Prostate gland (tissue), 2 donors: ENCODE measurements around the gene LTBP2. TPM values are rescaled to one million over a fixed set of nuclear protein-coding genes. Genes with fewer than 3 reads are reported as not detected.

Source experiments
- DNase-seq: peaks from one replicate; pipeline ENCODE4 v3.0.0-alpha.2; 2019; ENCODE audit warnings: low spot score
- H3K27ac ChIP-seq, 2 donors: fragments of 200-600 bp; sonication (generic); 2 replicates each; pipeline ENCODE4 v1.5.1; 2017 to 2019
- H3K27me3 ChIP-seq: fragments of 200-600 bp; sonication (generic); replicated peaks from 2 replicates; pipeline ENCODE4 v1.5.1; 2019; ENCODE audit not compliant: insufficient read depth
- H3K36me3 ChIP-seq, 2 donors: fragments of 200-600 bp; sonication (generic); 1 replicate in 1 of 2; 2 replicates in 1 of 2; pipeline versions ENCODE4 v1.5.1 to v1.8.1; 2017 to 2019
- H3K4me1 ChIP-seq: fragments of 200-600 bp; sonication (generic); replicated peaks from 2 replicates; pipeline ENCODE4 v1.5.1; 2019
- H3K4me3 ChIP-seq, 2 donors: fragments of 200-600 bp; sonication (generic); 2 replicates each; pipeline ENCODE4 v1.5.1; 2017 to 2019
- H3K9me3 ChIP-seq: fragments of 200-600 bp; sonication (generic); 2 replicates; pipeline ENCODE4 v1.5.1; 2017
- POLR2A ChIP-seq: fragments of 450-650 bp; IDR thresholded peaks from one replicate; pipeline ENCODE4 v1.6.1; 2016; ENCODE audit warnings: antibody characterized with exemption, mild to moderate bottlenecking
- POLR2AphosphoS5 ChIP-seq: sonication (generic); formaldehyde crosslinking; IDR thresholded peaks from one replicate; pipeline ENCODE4 v1.6.1; 2017; ENCODE audit warnings: antibody characterized with exemption
- WGBS: methylation state at CpG from one replicate; pipeline ENCODE4 v1.1.5; 2018; 5-methylcytosine and 5-hydroxymethylcytosine counted together
- intact Hi-C: fragments of 100-400 bp; cut with DNase I; formaldehyde crosslinking; loops from one replicate; pipeline ENCODE4 v1.14.2; 2022
- total RNA-seq, 2 donors: library from RNA; depleted of rRNA; stranded (reverse); fragments of >200 nt; gene quantifications; one replicate each; pipeline ENCODE4 v1.1.0, GENCODE V29; 2016
- TF ChIP-seq, protein P1 (sequence below), 4 experiments: fragments of 200-600 bp in 2 of 4; fragments of 450-650 bp in 2 of 4; sonication (generic) in 2 of 4; IDR thresholded peaks; 1 replicate in 3 of 4; 2 replicates in 1 of 4; pipeline ENCODE4 v1.5.1; 2016 to 2019; ENCODE audit warnings: antibody characterized with exemption in 4 of 4, mild to moderate bottlenecking in 2 of 4, moderate library complexity in 2 of 4

Gene LTBP2
- total RNA-seq, 2 donors from 2014 or later: 47.0 to 90.7 TPM

DNA sequence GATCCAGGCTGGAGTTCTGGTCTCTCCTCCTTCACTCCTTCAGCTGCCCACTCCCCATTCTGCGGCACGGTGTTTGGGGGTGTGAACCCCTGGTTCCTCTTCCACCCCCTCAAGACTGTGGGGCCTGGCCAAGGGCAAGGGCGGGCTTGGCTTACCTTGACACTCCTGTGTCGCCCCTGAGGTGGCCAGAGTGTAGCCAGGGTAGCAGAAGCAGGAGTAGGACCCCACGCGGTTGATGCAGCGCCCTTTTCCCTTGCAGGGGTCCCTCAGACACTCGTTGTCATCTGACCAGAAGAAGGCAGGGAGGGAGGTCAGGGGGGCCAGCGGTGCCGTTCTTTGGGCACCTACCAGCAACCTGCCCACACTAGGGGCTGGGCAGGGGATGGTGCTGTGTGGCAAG is 90.3 kb downstream of the LTBP2 start:
- no peak for TF ChIP-seq POLR2A
- TF ChIP-seq, protein P1, sequence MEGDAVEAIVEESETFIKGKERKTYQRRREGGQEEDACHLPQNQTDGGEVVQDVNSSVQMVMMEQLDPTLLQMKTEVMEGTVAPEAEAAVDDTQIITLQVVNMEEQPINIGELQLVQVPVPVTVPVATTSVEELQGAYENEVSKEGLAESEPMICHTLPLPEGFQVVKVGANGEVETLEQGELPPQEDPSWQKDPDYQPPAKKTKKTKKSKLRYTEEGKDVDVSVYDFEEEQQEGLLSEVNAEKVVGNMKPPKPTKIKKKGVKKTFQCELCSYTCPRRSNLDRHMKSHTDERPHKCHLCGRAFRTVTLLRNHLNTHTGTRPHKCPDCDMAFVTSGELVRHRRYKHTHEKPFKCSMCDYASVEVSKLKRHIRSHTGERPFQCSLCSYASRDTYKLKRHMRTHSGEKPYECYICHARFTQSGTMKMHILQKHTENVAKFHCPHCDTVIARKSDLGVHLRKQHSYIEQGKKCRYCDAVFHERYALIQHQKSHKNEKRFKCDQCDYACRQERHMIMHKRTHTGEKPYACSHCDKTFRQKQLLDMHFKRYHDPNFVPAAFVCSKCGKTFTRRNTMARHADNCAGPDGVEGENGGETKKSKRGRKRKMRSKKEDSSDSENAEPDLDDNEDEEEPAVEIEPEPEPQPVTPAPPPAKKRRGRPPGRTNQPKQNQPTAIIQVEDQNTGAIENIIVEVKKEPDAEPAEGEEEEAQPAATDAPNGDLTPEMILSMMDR (IDR thresholded peaks at IDR 0.05): no peak
- TF ChIP-seq POLR2AphosphoS5: no peak
- no peak for DNase-seq
- no peak overlapping the region for H3K27ac ChIP-seq
- peaks cover 0 to 7% of the 10 kb centered on the region in 2 donors for H3K36me3 ChIP-seq
- no peaks in the 10 kb centered on the region for H3K4me1 ChIP-seq
- 92% methylated on average over 10 of the region's 10 CpGs for WGBS
- intact Hi-C loops: no loop called here
- H3K4me3 ChIP-seq: no peak overlapping the region
- H3K9me3 ChIP-seq: no peaks in the 10 kb centered on the region
- no peaks in the 10 kb centered on the region for H3K27me3 ChIP-seq

DNA sequence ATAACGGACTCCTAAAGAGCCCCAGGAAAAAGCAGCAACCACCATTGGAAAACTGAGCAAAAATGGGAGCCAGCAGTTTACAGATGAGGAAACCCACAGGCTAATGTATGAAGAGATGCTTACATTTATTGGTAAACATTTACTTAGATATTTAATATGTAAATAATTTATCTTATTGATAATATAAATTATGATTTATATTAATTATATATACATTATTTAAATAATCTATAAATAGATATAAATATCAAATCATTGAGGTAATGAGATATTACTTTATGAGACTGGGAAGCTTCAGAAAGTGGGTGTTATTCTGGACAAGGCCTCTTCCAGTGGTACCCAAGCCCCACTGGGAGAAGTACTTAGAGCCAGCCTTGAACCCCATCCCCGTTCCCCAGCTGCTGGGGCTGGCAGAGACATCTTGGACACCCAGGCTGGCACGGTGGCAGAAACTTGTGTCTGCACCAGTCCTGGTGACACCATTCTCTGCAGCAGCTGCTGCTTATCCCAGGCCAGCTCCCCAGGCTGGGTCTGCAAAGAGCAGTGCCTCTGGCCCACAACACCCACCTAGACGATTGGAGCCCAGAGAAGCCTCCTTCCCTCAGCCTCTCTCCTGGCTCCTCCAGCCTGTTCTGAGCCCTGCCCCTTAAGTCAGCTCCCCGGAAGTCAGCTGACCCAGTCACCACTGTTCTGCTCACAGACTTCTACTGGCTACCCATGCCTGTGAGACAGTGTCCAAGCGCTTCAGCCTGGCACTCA is 92.5 kb downstream of the LTBP2 start:
- Histone ChIP-seq H3K9me3 (no peaks in the 10 kb centered on the region), H3K27me3 (no peaks in the 10 kb centered on the region), H3K36me3 (peaks cover 0 to 7% of the 10 kb centered on the region in 2 donors), H3K4me1 (no peaks in the 10 kb centered on the region), H3K27ac (no peak overlapping the region), H3K4me3 (no peak overlapping the region)
- WGBS: 80% methylated on average over 6 of the region's 6 CpGs
- intact Hi-C loops: no loop called here
- no peak for DNase-seq
- TF ChIP-seq, protein P1 (IDR thresholded peaks at IDR 0.05): no peak
- TF ChIP-seq POLR2A (no peak), POLR2AphosphoS5 (no peak)

DNA sequence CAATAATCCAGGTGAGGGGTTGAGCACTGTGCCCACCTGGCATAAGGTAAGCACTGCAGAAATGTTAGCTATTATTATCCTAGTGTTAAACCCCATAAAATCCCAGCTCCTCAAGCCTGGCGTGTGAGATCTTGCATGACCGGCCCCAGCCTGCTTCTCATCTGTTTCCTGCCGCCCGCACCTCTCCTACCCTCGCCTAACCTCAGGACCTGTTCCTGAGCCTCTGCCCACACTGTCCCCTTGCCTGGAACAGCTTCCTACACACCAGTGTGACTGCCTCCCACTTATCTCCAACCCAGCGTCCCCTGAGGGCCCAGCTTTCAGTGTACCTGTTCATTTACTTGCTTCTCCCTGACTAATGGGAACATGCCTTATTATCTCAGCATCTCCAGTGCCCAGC is 93.8 kb downstream of the LTBP2 start:
- TF ChIP-seq, protein P1 (IDR thresholded peaks at IDR 0.05): no peak
- TF ChIP-seq POLR2A: no peak
- peak; percentile 13 for TF ChIP-seq POLR2AphosphoS5
- Histone ChIP-seq H3K36me3 (peaks cover 0 to 7% of the 10 kb centered on the region in 2 donors), H3K27me3 (no peaks in the 10 kb centered on the region), H3K4me1 (no peaks in the 10 kb centered on the region), H3K27ac (no peak overlapping the region), H3K4me3 (no peak overlapping the region), H3K9me3 (no peaks in the 10 kb centered on the region)
- DNase-seq: peak; percentile 38
- intact Hi-C loops: no loop called here
- 27% methylated on average over 6 of the region's 6 CpGs for WGBS

DNA sequence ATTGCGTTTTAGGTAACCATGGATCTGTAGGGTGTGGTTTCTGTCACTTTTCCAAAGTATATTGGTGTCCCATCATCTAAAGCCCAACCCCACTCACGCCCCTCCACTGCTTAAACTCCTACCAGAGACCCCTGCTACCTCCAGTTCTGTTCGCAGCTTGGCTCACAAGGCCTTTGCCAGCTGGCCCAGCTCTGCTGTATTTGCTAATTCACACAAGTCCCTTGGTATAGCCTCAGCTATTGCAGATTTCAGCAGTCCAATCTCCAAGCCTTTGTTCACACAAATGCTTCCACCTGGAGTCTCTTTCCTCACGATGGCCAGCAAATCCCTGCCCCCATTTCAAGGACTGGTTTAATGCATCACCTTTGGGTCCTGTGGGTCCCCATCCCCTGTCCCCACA is 94.3 kb downstream of the LTBP2 start:
- WGBS: 63% methylated on average over 4 of the region's 4 CpGs
- no peak for TF ChIP-seq POLR2A
- no peak for TF ChIP-seq POLR2AphosphoS5
- TF ChIP-seq, protein P1 (IDR thresholded peaks at IDR 0.05): no peak
- intact Hi-C loops: no loop called here
- Histone ChIP-seq H3K27me3 (no peaks in the 10 kb centered on the region), H3K36me3 (peaks cover 0 to 7% of the 10 kb centered on the region in 2 donors), H3K4me3 (no peak overlapping the region), H3K4me1 (no peaks in the 10 kb centered on the region), H3K9me3 (no peaks in the 10 kb centered on the region), H3K27ac (no peak overlapping the region)
- DNase-seq: no peak
